Loucy (cell line): ENCODE measurements around the gene SND1.

ENCODE experiments used
- EZH2phosphoT487 ChIP-seq: fragments of 200-600 bp; IDR thresholded peaks from 2 replicates; pipeline ENCODE4 v1.6.1; 2018; ENCODE audit warnings: antibody characterized with exemption, mild to moderate bottlenecking, moderate library complexity, borderline replicate concordance
- TF ChIP-seq, protein P1 (sequence below): fragments of 200-600 bp; sonication (generic); conservative IDR thresholded peaks from 2 replicates; pipeline ENCODE4 v1.5.1; 2014; ENCODE audit warnings: mild to moderate bottlenecking, antibody characterized with exemption, low read length

DNA sequence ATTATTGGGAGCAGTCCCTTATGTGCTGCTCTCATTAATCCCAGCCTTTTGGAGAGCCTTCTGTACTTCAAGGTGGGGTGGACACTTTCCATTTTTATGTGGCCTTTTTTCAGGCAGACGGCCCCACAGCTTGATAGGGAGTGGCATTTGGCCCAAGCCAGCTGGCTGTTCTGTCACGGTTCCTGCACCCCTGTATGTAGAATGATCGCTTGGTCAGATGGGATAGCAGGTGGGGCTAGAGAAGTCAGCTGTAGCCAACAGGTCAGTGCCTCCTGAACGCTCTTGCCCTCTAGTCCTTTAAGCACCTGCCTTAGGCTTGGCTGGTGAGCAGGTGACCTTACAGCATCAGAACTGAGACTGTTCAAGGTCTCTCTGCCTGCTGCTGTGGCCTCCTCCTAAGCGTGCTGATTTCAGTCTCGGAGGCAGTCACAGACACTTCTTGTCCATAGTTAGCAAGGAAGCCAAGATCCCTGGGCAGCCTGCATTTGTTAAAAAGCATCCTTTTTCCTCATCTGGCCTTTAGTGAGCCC lies 283.9 kb downstream of the SND1 start:
- TF ChIP-seq, protein P1, sequence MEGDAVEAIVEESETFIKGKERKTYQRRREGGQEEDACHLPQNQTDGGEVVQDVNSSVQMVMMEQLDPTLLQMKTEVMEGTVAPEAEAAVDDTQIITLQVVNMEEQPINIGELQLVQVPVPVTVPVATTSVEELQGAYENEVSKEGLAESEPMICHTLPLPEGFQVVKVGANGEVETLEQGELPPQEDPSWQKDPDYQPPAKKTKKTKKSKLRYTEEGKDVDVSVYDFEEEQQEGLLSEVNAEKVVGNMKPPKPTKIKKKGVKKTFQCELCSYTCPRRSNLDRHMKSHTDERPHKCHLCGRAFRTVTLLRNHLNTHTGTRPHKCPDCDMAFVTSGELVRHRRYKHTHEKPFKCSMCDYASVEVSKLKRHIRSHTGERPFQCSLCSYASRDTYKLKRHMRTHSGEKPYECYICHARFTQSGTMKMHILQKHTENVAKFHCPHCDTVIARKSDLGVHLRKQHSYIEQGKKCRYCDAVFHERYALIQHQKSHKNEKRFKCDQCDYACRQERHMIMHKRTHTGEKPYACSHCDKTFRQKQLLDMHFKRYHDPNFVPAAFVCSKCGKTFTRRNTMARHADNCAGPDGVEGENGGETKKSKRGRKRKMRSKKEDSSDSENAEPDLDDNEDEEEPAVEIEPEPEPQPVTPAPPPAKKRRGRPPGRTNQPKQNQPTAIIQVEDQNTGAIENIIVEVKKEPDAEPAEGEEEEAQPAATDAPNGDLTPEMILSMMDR, result no peak
- TF ChIP-seq EZH2phosphoT487, result no peak
